CD4-positive, alpha-beta T cell (primary cell): ENCODE data around the gene DTD2. TPM values are rescaled to one million over a fixed set of nuclear protein-coding genes. Genes with fewer than 3 reads are reported as not detected.

Experiments used
- ATAC-seq: fragments of 200-7000 bp; cut with Tn5 transposase; one replicate; pipeline ENCODE4 v1.10.0; 2022; ENCODE audit warnings: mild to moderate bottlenecking; ENCODE audit not compliant: poor library complexity
- CTCF ChIA-PET: fragments of 350-600 bp; sonication (Branson Sonifier 250); formaldehyde crosslinking; loops from one replicate; lab custom pipeline; 2021; ENCODE audit warnings: antibody characterized with exemption, inconsistent platforms; lab: Charles Lee
- POLR2A ChIA-PET: fragments of 350-600 bp; sonication (Branson Sonifier 250); formaldehyde crosslinking; loops from one replicate; lab custom pipeline; 2021; ENCODE audit warnings: antibody characterized with exemption, inconsistent platforms; lab: Charles Lee
- DNase-seq, 14 experiments: peaks; one replicate each; pipeline ENCODE4 v3.0.0-alpha.2; 2013 to 2020; ENCODE audit warnings: mixed read lengths in 2 of 14
- H3K27ac ChIP-seq, 2 donors: one replicate each; pipeline versions ENCODE4 v1.5.1 to v1.7.0; 2013; ENCODE audit warnings: low read length in 2 of 2, low read depth in 1 of 2, mild to moderate bottlenecking in 1 of 2
- H3K27me3 ChIP-seq, 2 experiments: 1 replicate in 1 of 2; 2 replicates in 1 of 2; pipeline versions ENCODE4 v1.6.1 to v1.7.0; 2013; ENCODE audit warnings: low read length in 2 of 2, control low read depth in 1 of 2, mild to moderate bottlenecking in 1 of 2, moderate library complexity in 1 of 2; ENCODE audit not compliant: insufficient read depth in 2 of 2, control insufficient read depth in 1 of 2
- H3K36me3 ChIP-seq: one replicate; pipeline ENCODE4 v1.6.1; 2013; ENCODE audit warnings: low read length, control low read depth; ENCODE audit not compliant: insufficient read depth
- H3K4me1 ChIP-seq: one replicate; pipeline ENCODE4 v1.6.1; 2013; ENCODE audit warnings: low read length, control low read depth; ENCODE audit not compliant: insufficient read depth
- H3K4me3 ChIP-seq: one replicate; pipeline ENCODE4 v1.5.1; 2013; ENCODE audit warnings: mild to moderate bottlenecking, low read length, moderate library complexity
- H3K9me3 ChIP-seq, 2 experiments: 1 replicate in 1 of 2; 2 replicates in 1 of 2; pipeline versions ENCODE4 v1.6.1 to v1.7.0; 2013; ENCODE audit warnings: low read length in 2 of 2, mild to moderate bottlenecking in 2 of 2, control low read depth in 1 of 2, moderate library complexity in 1 of 2; ENCODE audit not compliant: control insufficient read depth in 1 of 2, insufficient read depth in 1 of 2
- H3K27ac Mint-ChIP-seq: one replicate; pipeline ENCODE4 v1.8.0; 2020; ENCODE audit warnings: mixed read lengths
- H3K27me3 Mint-ChIP-seq: one replicate; pipeline ENCODE4 v1.8.0; 2021; ENCODE audit warnings: mixed read lengths
- H3K36me3 Mint-ChIP-seq: one replicate; pipeline ENCODE4 v1.8.0; 2021; ENCODE audit warnings: low read depth, mixed read lengths
- H3K4me1 Mint-ChIP-seq: one replicate; pipeline ENCODE4 v1.8.0; 2021; ENCODE audit warnings: low read depth, mixed read lengths
- H3K4me3 Mint-ChIP-seq: one replicate; pipeline ENCODE4 v1.8.0; 2020; ENCODE audit warnings: mild to moderate bottlenecking, mixed read lengths
- H3K9me3 Mint-ChIP-seq: one replicate; pipeline ENCODE4 v1.8.0; 2020; ENCODE audit warnings: mixed read lengths
- intact Hi-C, 2 experiments: fragments of 100-400 bp; cut with DNase I in 1 of 2; cut with micrococcal nuclease in 1 of 2; formaldehyde crosslinking; loops; one replicate each; pipeline versions ENCODE4 v1.15.1 to v1.9.0; 2023 to 2025; cut with DNase I, micrococcal nuclease
- total RNA-seq, 174 experiments: library from RNA in 2 of 174; stranded (reverse) in 2 of 174; gene quantifications; one replicate each; pipeline ENCODE4 v1.2.3 and lab custom pipeline; 2021 to 2026
- TF ChIP-seq, protein P1 (sequence below): fragments of 200-600 bp; IDR thresholded peaks from one replicate; pipeline ENCODE4 v1.8.0; 2022; ENCODE audit warnings: antibody characterized with exemption, mild to moderate bottlenecking

DTD2 gene
- total RNA-seq, 2 experiments from 2014 or later, result 4.6 to 5.7 TPM

DNA sequence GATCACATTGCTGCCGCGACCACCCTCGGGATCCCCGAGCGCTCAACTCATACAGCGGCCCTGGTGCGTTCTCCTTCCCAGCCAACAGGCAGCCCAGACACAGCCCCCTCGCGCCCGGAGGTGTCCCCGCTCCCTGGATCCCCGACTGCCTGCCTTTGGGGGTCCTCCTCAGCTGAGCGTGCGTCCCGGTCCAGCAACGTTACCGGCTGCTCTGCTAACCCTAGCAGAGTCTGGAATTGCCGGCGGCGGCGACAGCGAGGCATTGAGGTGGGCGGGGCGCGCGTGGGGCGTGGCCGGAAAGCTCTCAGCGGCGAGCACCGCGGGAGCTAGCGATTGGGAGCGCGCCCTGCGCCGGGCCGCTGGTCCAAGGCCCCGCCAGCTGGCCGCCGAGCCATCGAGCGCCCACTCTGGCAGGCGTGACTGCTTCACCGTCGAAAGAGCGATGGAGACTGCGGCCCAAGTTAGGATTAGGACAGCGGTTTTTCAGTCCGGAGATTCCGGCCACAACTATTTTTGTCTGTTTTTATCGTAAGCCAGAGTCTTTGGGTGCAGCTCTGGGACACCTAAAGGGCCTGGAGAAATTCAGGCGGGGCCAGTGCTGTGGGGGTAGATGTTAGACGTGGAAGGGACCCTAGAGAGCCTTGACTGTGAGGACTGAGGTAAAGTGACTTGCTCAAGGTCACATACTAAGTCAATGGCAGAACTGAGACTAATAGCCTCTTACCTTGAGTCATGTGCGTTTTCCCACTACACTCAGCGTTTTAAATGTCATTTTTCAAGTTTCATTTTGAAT lies 36.8 kb downstream of the DTD2 start, which contains the start of gene HEATR5A:
TSS of gene HEATR5A (minus strand) at position 232 of the 793 bp plus-strand sequence. CDS start 17,575 bp downstream, outside the sequence.
- TF ChIP-seq, protein P1, sequence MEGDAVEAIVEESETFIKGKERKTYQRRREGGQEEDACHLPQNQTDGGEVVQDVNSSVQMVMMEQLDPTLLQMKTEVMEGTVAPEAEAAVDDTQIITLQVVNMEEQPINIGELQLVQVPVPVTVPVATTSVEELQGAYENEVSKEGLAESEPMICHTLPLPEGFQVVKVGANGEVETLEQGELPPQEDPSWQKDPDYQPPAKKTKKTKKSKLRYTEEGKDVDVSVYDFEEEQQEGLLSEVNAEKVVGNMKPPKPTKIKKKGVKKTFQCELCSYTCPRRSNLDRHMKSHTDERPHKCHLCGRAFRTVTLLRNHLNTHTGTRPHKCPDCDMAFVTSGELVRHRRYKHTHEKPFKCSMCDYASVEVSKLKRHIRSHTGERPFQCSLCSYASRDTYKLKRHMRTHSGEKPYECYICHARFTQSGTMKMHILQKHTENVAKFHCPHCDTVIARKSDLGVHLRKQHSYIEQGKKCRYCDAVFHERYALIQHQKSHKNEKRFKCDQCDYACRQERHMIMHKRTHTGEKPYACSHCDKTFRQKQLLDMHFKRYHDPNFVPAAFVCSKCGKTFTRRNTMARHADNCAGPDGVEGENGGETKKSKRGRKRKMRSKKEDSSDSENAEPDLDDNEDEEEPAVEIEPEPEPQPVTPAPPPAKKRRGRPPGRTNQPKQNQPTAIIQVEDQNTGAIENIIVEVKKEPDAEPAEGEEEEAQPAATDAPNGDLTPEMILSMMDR, result peak; percentile 29
- H3K9me3 Mint-ChIP-seq, result no peaks in the 10 kb centered on the region
- intact Hi-C loops, result loop anchor here (2.0 to 10.0 kb wide), 4 partner anchors 36 to 784 kb away; partner anchors contain the start of genes DTD2 (in 2 of the 2), HECTD1 (in 2 of the 2), NUBPL (in 1 of the 2) and RNU6-7 (in 1 of the 2)
- H3K27me3 Mint-ChIP-seq, result no peaks in the 10 kb centered on the region
- Histone ChIP-seq H3K9me3 (no peaks in the 10 kb centered on the region), H3K27ac (peak within 1 kb of the TSS in 1 of 2 donors; percentile 64), H3K4me3 (peak within 1 kb of the TSS; percentile 99), H3K4me1 (peaks cover 4% of the 10 kb centered on the region), H3K36me3 (no peaks in the 10 kb centered on the region), H3K27me3 (no peaks in the 10 kb centered on the region)
- peak within 1 kb of the TSS; percentile 89 for H3K27ac Mint-ChIP-seq
- ATAC-seq, result peak; percentile 96
- peak; percentile 83 to 96 (median 93) for DNase-seq
- H3K4me3 Mint-ChIP-seq, result peak within 1 kb of the TSS; percentile 99
- H3K36me3 Mint-ChIP-seq, result peaks cover 9% of the 10 kb centered on the region
- ChIA-PET CTCF (interaction anchor here (0.8 to 3.4 kb wide), 8 partner anchors 8 to 345 kb away, joined by 3 to 15 read pairs (median 4); partner anchors contain the start of genes DTD2 and HECTD1), POLR2A (interaction anchor here (0.9 to 3.6 kb wide), 14 partner anchors 8 to 798 kb away, joined by 3 to 54 read pairs (median 6); partner anchors contain the start of genes AP4S1, ARHGAP5, DTD2 and HECTD1)
- H3K4me1 Mint-ChIP-seq, result peaks cover 33% of the 10 kb centered on the region

DNA sequence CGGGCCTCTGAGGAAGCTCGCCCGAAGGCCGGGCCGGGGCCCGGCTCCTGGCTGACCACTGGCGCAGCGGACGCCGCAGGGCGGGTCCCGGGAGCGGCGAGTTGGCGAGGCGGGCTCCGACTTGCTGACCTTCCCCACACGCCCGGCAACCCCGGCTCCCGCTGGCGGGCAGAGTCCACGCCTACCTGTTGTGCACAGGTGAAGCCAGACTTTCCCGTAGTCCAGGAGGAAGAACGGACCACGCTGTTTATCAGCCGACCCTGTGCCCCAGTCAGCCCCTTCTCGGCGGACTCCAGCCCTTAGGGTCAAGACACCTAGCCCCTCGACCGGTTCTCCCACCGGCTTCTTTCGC lies 37.4 kb downstream of the DTD2 start:
- peaks cover 4% of the 10 kb centered on the region for H3K4me1 ChIP-seq
- Mint-ChIP-seq H3K36me3 (peaks cover 9% of the 10 kb centered on the region), H3K4me3 (peak overlapping the region; percentile 99), H3K9me3 (no peaks in the 10 kb centered on the region), H3K4me1 (peaks cover 33% of the 10 kb centered on the region), H3K27me3 (no peaks in the 10 kb centered on the region), H3K27ac (peak overlapping the region; percentile 89)
- H3K27ac ChIP-seq, result peak overlapping the region in 1 of 2 donors; percentile 64
- no peaks in the 10 kb centered on the region for H3K36me3 ChIP-seq
- TF ChIP-seq, protein P1, result no peak
- ATAC-seq, result peak; percentile 20
- ChIA-PET CTCF (interaction anchor here (0.8 to 3.4 kb wide), 7 partner anchors 9 to 346 kb away, joined by 3 to 15 read pairs (median 4); partner anchors contain the start of genes DTD2 and HECTD1), POLR2A (interaction anchor here (1.0 to 3.6 kb wide), 13 partner anchors 9 to 797 kb away, joined by 3 to 54 read pairs (median 7); partner anchors contain the start of genes AP4S1, ARHGAP5, DTD2 and HECTD1)
- H3K4me3 ChIP-seq, result peak overlapping the region; percentile 99
- intact Hi-C loops, result loop anchor here (2.0 to 10.0 kb wide), 6 partner anchors 37 to 785 kb away; partner anchors contain the start of genes DTD2 (in 2 of the 2), HECTD1 (in 2 of the 2), AP4S1 (in 1 of the 2) and NUBPL (in 1 of the 2)
- DNase-seq, result peak in 9 of 14 experiments; percentile 1 to 48 (median 9)
- no peaks in the 10 kb centered on the region for H3K27me3 ChIP-seq
- no peaks in the 10 kb centered on the region for H3K9me3 ChIP-seq
